Measurements from ENCODE around the gene OR52B6.

OR52B6 gene

DNA sequence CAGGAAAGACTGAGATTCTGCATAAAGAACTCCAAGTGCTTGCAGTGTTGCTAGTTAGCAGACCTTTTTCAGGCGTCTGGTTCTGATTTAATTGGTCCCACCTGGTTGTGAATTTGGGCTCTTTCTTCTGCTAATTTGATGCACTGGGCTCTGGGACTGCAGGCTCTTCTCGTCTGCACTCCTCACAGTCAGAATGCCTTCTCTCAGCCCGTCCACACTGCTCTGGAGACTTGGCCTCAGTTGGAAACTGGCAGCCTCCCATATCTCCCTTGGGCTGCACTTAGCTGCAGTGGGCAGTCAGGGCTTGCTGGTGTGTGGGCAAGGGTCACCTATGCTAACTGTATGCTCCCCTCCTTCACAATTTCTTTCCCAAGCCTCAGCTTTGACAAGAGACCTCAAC is 17.3 kb downstream of the OR52B6 start:
- DNase-seq: no peak

DNA sequence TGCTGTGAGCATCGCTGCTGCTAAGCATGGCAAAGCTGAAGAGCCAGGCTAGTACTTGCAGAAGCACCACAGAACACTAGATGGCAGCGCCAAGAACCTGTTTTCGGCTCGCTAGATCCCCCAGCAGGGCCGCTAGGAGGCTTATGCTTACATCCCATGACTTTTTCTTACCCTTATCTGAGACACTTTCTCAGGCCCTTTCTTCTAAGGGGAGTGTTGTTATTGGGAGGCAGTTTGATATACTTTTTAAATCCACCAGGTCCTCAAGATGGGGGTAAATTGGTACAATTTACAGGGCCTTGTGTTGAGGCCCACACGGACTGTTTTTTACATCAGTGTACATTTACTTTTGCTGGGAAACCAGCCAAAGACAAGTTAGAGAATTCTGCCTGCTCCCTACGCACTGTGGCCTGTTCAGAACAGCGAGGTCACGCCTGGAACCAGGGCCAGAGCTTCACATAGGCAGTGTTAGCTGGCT is 19.7 kb downstream of the OR52B6 start:
- peak; percentile 74 for DNase-seq

DNA sequence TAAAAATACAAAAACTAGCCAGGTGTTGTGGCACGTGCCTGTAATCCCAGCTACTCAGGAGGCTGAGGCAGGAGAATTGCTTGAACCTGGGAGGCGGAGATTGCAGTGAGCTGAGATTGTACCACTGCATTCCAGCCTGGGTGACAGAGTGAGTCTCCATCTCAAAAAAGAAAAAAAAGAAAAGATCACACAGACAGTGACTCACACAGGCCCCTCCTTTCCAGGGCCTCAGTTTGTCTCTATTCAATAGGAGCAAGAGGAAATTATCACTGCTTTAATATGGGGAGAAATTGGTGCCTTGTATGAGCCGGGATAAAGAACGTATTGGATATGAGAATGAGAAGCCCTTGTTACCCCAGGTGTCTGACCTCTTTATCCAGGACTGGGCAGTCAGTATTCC is 22.1 kb downstream of the OR52B6 start:
- peak; percentile 36 for DNase-seq

DNA sequence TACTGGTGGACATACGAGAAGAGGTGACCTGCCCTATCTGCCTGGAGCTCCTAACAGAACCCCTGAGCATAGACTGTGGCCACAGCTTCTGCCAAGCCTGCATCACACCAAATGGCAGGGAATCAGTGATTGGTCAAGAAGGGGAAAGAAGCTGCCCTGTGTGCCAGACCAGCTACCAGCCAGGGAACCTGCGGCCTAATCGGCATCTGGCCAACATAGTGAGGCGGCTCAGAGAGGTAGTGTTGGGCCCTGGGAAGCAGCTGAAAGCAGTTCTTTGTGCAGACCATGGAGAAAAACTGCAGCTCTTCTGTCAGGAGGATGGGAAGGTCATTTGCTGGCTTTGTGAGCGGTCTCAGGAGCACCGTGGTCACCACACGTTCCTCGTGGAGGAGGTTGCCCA is 22.6 kb downstream of the OR52B6 start:
- no peak for DNase-seq

DNA sequence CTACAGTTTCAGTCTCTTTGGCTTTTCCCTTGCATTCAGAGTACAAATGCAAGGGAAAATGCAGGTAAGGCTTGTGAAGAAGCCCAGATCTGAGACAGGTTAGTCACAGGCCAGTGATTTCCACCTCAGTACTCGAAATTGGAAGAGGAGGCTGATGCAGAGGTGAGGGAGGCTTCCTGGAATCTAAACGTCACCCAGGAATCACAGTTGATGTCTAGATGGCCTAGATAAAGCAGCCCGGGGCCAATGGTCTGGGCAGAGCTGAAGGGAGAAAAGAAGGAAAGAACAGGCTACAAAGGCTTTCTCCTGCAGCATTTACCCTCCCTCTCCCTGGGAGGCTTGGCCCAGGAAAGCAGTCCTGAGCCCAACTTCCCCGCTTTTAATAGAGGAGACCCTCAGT is 24.2 kb downstream of the OR52B6 start:
- no peak for DNase-seq

DNA sequence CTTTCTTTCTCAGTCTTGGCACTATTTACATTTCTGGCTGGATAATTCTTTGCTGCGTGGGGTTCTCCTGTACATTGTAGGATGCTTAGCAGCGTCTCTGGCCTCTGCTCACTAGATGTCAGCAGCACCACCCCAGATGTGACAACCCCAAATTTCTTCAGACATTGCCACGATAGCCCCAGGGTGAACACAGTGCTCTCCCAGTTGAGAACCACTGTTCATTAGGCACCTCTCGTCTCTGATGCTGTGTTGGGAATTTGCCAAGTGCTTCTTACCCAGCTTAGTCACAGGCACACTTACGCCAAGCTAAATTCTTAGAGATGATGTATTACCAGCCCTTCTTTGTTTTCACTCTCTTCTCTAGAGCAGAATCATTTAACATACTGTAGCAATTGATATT is 25.2 kb downstream of the OR52B6 start:
- peak; percentile 77 for DNase-seq

DNA sequence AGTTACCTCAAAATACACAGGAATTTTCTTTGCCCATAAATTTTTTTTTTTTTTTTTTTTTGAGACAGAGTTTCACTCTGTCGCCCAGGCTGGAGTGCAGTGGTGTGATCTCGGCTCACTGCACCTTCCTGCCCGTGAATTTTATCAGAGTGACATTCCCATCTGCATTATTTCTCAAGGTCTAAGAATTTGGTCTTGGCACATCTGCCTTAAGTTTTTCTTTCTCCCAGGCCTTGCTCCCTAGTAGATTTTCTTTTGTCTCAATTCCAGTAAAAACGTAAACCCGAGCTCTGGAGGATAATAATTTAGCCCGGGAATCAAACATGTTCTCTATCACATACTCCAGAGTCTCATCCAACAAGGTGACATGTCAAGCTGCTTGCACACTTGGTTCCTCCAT is 28.1 kb downstream of the OR52B6 start:
- DNase-seq: no peak

DNA sequence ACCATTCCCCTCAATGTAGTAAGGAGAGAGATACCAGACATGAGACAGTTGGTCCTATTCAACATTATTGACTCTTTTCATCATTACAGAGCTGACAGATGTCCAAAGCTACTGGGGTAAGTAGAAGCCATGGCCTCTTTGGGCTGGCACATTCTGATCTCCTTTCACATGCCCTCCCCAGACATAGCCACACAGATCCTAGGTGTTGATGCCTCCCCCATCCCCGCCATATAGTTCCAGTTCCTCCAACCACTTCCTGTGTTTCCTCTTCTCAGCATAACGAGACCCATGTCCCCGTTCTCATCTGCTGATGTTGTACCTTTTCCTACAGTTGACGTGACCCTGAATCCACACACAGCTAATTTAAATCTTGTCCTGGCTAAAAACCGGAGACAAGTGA is 29.8 kb downstream of the OR52B6 start:
- DNase-seq: no peak

DNA sequence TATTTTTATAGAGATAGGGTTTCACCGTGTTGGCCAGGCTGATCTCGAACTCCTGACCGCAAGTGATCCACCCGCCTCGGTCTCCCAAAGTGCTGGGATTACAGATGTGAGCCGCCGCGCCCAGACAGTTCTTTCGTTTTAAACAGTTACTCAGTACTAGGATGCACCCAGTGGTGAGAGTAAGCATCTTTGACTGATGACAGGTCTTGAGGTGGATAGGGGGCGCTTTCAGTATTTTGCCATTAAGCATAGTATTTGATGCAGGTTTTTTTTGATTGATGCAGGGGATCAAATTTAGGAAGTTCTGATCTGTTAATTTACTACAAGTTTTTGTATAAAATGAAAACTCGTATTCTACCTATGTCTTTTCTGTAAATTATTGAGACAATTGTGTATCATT is 30.9 kb downstream of the OR52B6 start:
- DNase-seq: no peak

DNA sequence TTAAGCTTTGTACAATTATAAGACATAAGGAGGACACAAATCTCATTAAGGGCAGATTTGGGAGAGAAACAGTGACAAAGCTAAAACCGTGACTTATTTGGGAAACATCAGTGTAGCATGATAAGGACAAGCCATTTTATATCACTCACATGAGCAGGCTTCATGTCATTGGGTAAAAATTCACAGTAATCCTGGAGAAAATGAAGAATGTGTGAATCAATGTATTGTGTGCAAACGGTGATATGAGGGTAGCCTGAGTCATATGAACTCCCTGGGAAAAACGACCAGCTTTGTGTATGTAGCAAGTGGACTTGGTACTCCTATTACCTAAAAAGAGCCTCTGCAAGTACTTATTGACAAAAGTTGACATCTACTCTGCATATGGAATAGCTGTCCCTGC is 38.1 kb downstream of the OR52B6 start:
- peak; percentile 79 for DNase-seq

DNA sequence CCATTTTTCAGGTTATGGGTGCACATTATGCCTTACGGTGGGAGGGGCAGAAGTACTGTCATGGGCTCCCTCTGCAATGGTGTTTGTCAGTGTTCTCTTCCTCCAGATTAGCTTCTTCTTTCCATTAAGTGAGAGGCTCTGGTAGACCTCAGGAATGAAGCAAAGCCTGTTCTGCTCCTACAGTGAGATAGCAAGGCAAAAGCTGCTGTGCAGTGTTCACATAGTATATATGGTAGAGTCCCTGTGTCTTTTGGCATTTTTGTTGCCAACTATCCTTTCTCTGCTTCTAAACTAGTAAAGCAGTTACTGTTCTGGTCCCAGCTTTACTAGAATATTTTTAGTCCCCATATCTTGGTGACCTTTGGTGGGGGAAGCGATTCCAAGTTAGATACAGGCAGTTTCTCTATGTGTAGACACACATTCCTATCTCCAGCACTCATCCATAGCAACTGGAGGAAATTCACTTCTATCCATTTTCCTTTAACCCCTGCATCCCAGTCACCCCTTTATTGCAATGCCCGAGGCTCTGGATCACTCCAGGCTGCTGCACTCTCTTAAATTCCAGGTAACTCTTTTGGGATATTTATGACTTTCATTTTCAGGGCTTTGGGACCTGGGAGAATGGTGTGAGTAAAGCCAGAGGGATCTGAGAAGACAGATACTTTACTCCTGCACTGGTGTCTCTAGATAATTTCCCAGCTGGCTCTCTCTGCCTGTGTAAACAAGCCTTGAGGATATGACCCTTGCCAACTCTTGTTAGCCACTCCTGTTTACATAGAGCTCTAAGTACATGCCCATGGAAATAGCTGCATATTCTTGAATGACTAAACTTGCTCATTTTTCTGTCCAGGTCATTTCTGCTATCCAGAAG is 40.2 kb downstream of the OR52B6 start:
- peak; percentile 61 for DNase-seq

DNA sequence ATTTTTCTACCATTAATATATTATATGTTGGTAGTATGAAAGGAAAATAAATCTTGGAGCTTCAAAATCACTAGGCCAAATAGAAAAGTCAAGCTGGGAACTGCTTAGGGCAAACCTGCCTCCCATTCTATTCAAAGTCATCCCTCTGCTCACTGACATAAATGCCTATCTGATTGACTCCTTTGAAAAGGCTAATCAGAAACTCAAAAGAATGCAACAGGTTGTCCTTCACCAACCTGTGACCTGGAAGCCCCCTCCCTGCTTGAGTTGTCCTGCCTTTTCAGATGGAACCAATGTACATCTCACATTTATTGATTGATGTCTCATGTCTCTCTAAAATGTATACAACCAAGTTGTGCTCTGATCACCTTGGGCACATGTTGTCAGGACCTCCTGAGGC is 40.9 kb downstream of the OR52B6 start:
- no peak for DNase-seq

DNA sequence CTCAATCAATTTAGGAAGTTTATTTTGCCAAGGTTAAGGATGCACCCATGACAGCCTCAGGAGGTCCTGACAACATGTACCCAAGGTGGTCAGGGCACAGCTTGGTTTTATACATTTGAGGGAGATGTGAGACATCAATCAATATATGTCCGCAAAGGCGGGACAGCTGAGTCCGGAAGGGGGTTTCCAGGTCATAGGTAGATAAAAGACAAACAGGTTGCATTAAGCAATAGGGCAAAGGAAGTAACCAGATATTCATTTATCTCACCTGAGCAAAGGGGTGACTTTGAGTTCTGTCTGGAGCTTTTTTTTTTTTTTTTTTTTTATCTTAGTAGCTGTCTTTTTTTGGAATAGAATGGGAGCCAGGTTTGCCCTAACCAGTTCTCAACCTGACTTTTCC is 42.1 kb downstream of the OR52B6 start:
- no peak for DNase-seq

DNA sequence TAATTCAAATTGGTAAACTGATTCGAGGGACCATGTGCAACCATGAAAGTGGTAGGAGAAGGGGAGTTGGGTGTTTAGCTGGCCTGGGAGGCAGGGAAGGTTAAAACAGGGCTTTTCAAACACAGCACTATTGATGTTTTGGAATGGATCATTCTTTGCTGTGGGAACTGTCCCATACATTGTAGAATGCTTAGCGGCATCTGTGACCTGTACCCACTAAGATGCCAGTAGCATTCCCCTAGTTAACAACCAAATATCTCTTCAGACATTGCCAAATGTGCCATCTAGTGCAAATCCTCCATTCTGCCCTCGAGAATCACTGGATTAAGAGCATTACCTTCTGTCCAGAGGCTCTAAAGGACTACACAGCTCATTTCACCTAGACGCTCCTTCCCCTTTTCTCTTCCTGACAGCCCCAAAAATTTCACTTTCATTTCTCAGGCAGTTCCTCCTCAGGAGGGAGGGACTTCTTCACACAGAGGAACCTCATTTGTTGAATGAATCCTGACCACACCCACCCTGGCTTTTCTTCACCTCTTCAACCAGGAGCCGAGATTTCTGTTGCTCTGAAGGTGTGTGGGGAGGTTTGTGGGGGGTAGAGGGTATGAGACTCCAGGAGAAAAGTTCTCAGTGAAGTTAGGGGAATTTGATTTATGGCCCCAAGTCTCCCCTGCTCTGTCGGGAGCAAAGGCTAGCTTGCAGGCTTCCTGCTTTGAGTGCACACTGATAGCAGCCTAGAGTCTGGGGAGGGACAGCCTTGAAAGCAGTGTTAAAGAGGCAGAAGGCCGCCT is 44.0 kb downstream of the OR52B6 start, which contains the start of gene TRIM34:
TSS of gene TRIM34 (plus strand) at position 513 of the 791 bp plus-strand sequence. CDS start 7,331 bp downstream, outside the sequence.
- peak; percentile 58 for DNase-seq

DNA sequence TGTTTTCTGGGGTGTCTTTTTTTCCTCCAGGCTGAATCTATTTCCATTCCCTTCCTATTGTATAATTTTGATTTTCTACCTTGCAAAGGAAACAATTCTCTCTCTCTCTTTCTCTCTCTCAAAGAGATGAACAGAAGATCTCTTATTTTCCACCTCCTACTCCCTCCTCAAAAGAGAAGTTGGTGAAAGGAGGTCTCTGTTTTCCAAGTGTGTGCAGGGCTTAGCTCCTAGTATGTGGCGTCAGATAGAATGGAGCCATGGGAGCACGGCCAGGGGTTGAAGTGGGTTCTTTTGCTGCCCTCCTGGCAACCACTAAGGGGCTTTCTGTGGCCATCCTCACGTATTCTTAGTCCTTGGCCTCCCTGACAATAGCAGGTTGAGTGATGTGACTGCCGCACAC is 44.6 kb downstream of the OR52B6 start:
- no peak for DNase-seq

DNA sequence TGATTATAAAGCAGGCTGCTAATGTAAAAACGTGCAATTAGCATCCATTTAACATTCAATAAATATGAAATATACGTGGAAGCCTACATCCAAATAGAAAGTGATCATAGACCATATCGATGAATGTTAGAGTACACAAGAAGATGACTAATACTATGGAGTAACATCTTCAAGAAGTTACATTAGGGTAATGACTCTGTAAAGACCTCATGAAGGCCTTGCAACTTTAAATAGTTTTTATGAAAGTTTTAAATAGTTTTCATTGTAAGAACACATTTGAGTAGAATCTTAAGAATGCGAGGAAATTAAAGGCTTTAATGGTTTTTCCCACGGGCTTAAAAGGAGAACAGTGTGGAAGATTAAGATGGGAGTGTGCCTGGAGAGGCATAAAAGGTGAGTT is 45.5 kb downstream of the OR52B6 start:
- DNase-seq: peak; percentile 68

DNA sequence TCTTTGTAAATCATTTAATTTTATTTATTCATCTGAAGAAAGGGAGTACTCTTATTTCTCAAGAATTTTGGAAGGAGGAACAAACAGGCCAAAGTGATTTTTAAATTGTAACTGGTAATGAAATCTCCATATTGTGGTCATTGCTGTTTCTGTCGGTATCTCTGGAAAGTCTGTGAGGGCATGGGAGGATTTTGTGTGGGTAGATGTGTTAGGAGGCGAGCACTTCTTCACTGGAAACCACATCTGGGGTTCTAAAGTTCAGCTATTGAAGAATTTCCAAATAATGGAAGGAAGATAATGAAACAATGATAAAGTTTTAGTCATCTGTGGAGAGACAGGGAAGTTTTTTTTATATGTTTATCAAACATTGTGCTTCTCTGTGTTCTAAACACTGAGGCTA is 50.7 kb downstream of the OR52B6 start:
- no peak for DNase-seq

Measured in fibroblast of skin of right quadriceps (primary cell).